GM19468 (cell line): ENCODE results near the gene ERFE.
A peak's percentile ranks its signal among the peaks of the same experiment; 100 is the strongest.

Experiments
- ATAC-seq: cut with Tn5 transposase; IDR thresholded peaks from one replicate; pipeline ENCODE4 v1.9.1; 2021; ENCODE audit warnings: mild to moderate bottlenecking, moderate library complexity, moderate number of reproducible peaks; ENCODE audit not compliant: unreplicated experiment; ENCODE audit errors: extremely low read depth

Gene ERFE

GRCh38 chr2:238202326-238203093 is 43.7 kb downstream of the ERFE start:
- ATAC-seq = no peak

DNA sequence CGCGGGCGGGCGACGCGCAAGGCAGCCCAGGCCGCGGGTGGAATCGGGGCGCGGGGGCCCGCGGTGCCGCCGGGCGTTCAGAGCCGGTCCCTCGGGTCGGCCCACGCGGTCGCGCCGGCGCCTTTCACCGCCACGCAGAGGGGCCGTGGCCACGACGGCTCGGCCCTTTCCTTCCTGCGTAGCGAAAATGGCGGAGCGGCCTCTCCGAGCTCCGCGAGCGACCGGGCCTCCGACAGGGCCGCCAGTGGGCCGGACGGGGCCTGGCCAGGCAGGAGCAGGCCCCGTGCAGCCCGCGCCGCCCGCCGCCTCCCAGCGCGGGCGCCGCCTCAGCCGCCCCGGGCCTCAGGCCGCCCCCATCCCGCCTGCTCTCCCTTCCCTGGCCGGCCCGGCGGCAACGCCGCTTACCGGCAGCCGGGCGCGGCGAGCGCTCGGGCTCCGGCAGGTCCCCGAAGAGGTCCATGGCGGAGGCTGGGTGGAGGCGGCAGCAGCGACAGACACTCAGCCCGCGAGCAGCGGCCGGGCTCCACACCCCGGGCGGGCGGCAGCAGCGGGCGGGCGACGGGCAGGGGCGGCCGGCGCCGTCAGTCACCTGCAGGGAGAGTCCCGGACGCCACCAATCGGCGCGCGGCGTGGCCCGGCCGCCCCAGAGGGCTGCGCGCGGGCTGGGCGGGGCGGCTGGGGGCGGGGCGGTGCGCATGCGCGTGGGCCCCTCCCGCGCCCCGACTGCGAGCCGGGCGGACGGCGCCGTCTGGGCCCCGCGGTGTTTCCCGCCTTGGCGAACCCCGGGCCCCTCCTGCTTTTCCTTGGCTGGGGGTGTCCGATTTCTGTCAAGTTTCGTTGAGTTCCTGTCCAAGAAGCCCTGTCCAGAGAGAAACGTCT is 44.6 kb downstream of the ERFE start, which contains the start of gene ILKAP:
ILKAP (minus strand) TSS at position 602 of the 879 bp plus-strand sequence; CDS start at position 460, 142 bp downstream.
- ATAC-seq = peak; percentile 88

DNA sequence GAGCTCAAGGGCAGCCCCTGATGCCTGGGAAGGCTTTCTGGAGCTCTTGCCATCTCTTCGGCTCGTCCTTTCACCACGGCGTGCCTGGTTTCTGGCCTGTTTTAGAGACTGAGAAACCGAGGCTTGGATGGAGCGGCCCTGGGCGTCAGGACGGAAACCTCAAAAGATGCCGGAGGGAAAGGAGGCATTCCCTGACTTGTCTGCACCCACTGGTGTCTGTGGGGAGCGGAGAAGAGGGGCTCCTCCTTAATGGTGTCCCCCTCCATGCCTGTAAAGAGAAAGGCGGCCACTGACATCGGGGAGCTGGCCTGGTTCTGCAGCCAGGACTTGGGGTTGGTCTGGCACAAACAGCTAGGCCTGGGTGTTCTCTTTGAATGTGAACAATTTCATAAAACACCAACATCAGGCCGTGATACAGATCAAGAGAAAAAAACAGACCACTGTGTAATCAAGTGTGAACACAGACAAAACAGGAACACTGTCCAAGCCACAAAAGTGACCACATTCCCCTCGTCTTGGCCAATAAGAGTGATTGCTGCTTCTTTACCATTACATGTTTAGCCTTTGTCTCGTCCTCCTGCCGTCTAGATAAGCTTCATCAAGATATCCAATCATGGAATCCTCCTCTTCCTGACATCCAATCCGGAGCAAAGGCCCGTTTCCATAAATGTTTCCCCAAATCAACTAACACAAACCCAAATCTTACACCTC is 45.4 kb downstream of the ERFE start:
- no peak for ATAC-seq

- ATAC-seq = no peak
Observed at GRCh38 chr2:238207006-238207405, 48.2 kb downstream of the ERFE start.

GRCh38 chr2:238216651-238217184 is 57.9 kb downstream of the ERFE start:
- no peak for ATAC-seq
